ENCODE results near the gene SKAP2.
A peak's percentile ranks its signal among the peaks of the same experiment; 100 is the strongest.

The SKAP2 gene

DNA sequence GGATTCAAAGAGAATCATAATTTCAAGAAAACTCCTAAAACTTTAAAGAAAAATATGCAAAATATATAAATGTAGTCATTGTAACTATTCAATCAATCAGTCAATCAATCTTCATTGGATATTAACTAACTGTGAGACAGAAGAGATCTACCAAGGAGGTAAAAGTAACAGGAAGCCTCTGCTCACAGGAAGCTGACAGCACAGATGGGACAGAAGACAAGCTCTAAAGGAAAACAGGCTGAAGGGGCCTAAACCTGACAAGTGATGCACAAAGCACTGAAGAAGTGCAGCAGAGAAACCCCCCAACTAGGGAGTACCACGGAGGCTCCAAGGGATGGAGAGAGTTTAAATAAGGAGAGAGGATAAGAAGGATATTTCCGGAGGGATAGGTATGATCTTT lies 173.0 kb downstream of the SKAP2 start:
- no peak for DNase-seq

GRCh38 chr7:26690135-26690805 lies 174.1 kb downstream of the SKAP2 start:
- DNase-seq, result no peak

DNA sequence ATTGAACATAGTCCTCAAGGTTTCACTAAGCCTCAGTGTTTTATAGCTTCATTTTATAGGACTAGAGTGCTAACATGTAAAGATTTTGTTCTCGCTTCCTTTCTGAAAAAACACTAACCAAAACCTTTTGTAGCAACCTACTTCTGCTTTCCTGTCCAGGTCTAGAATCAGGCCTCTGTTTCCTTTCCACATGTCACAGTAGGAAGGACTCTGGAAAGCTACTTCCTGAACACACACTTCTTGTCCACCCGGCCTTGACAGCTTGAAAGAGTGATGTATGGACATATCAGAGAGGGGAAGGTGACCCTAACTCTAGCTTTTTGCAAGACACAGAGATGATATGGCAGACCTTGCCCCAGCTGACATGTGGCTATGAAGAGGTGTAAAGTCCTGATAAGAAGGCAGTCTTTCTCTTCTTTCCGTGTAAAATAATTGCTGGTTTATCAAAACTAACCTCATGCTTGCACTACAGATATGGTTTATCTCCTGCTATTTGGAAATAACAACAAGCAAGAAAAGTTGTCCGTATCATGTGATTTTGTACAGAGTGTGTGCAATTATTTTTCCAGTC lies 175.4 kb downstream of the SKAP2 start:
- peak; percentile 49 for DNase-seq

- no peak for DNase-seq
Observed at GRCh38 chr7:26688388-26688787, 176.0 kb downstream of the SKAP2 start.

GRCh38 chr7:26687032-26687431 lies 177.4 kb downstream of the SKAP2 start:
- DNase-seq, result no peak

GRCh38 chr7:26686448-26686981 lies 177.9 kb downstream of the SKAP2 start:
- DNase-seq, result peak; percentile 36

DNA sequence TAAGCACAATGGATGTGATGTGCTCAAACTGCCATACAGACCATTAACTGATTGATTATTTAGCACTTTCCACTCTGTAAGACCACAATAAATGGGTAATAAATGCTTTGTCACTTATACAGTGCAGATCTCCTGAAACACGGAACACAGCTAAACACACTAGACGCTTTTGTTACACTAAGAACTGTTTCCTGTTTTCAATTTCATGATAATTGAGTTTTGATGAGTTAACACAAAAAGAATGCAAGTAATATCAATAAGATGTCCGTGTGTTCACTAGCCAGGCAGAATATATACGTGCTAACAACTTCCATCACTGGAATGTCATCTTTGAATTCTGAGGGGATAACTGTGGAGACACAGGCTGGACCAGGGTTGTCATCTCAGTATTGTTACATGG lies 178.8 kb downstream of the SKAP2 start:
- no peak for DNase-seq

DNA sequence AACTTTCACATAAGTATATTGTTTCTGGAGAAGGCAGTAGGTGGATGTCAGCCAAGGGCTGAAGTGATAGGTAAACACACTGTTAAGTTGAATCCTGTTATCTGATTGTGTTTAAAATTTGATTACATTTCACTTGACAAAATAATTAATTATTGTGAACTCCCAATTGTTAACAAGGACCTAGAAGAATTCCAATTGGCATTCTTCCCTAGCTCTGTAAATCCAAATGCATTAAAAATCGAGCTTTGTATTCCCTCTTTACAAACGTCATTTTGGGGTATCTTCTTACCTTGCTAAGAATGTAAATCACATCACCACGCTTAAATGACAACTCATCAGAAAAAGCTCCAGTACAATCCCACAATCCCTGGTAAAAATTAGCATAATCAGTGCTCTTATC lies 179.9 kb downstream of the SKAP2 start:
- DNase-seq, result no peak

DNA sequence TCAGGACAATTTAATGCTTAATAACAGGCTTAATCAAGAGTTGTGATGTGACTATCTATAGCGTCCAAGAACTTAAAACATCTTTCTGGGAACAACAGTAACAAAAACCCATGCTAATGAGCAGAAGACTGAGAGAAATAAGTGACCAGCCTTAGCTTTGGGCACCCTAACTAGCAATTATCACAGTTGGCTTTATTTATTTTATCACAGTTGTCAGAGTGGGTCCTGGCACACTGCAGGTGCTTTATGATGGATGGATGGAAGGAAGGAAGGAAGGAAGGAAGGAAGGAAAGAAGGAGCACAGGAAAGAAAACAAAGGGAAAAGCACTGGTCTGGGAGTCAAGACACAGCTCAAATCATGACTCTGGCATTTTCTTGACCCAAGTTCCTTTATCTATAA lies 181.1 kb downstream of the SKAP2 start:
- no peak for DNase-seq

DNA sequence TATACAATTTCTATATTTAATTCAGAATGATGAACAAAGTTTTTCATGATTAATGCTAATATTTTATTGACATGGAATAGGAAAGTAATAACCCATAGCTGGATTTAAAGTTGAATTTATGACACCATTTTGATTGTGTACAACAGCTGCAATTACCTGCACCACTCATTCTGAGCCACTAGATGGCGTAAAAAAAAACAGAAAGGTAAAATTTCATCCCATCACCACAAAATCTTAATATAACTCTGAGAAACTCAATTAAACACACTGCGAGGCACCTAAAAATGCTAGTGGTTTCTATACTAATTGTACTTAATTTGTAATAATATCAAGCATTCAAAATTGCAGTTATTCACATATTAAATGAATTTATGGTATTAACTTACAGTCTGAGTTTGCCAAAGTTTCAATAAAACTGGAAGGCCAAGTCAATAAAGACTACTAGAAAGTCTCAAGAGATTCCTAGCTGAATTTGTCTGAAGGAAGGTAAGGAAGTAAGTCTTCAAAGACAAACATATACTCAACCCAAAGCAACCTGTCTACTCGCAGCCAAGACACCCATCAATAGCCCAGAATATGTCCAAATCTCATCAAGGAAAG lies 182.5 kb downstream of the SKAP2 start:
- peak; percentile 17 for DNase-seq

- DNase-seq, result no peak
Observed at GRCh38 chr7:26680587-26680986, 183.8 kb downstream of the SKAP2 start.

DNA sequence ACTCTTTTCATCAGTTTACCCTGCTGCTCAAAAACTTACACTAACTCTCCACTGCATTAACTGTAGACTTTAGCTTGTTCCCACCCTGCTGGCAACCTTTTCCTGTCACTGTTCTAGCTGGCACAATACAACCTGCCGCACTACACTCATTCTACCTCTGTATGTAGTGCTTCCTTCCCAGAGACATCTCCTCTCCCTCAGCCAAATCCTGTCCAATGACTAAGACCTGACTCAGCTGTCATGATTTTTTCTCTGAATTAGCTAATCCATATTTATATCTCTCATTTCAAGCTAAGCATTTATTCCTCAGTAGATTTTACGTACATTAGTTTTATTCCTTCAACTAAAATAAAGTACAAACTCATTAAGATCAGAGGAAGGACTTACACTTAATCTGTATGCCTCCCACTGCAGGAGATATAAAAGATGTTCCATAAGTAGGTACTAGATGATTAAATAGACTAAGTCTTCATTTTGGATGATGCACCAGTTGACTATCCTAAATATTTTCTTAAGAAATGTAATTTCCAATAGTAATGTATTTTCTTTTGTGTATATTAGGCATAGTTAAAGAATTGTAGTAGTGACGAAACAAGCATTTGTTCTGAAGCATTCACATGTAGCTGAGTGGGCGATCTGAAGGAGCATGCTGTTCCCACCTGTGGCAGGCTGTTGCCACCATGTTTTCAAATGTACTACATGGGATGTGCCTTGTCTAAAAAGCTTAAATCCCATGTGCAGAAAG lies 189.1 kb downstream of the SKAP2 start:
- DNase-seq, result no peak

GRCh38 chr7:26673858-26674257 lies 190.5 kb downstream of the SKAP2 start:
- DNase-seq, result no peak

DNA sequence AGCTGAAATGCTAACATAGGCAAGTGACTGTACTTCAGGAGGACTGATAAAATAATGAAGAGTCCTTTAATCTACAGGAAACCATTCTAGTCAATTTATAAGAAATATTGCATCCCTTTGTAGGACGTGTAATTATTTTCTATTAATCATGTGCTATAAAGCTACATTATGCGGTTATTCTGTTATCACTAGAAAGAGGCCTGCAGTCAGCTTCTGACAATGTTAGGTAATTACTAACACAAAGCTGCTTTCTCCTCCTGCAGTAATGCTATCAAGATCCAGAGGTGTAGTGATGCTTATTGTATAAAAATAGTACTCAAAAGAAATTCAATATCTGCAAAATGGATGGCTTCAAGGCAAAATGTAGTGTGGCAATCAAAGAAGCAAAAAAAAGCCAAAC lies 191.1 kb downstream of the SKAP2 start:
- no peak for DNase-seq

DNA sequence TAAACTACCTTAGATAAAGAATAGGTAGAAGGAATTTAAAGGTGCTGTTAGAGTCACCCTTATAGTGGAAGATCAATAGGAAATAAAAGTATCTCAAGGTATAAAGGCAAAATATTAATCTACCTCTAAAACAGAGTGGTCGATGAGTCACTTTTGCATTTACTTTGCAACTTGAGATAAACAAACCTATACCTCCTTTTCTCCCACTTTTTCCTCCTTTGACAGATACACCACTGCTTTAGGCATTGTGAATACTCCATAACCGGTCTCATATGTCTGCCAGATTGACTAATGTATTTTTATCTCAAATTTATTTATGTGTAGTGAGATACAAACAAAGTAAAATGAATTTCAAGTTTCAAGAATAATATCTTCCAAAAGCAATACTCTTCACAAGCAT lies 193.5 kb downstream of the SKAP2 start:
- no peak for DNase-seq

DNA sequence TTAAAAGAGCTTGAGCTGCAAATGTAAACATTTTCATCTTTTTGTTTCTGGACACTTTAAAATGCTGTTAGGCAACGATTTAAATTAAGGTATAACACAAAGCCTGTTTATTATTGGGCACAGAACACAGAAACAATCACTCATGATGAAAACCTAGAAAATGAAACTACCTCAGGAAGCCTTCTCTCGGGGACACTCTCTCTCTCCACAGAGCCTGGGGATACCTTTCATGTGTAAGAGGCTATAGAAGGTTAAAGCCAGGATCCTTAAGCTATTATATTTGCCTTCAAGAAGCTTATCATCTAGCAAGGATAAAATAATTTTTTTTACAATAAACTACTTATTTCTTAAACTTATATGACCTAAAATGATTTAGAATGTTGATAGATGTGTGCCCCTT lies 194.1 kb downstream of the SKAP2 start:
- no peak for DNase-seq

DNA sequence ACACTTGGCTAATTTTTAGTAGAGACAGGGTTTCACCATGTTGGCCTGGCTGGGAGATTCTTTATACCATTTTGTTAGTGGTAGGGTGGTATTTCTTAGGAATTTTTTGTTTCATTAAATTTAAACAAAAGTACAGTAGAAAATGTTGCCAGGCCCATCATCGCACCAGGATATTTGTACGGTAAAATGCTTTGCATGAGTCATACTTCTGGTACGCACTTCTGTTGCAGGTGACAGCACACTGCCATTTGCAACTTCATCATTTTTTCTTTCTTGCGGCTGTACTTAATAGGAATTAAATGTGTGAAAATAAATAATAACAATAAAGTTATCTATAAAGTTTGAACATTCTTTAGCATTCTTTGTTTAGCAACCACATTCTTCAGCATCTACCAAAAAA lies 195.6 kb downstream of the SKAP2 start:
- DNase-seq, result no peak

- DNase-seq, result peak; percentile 90
Observed at GRCh38 chr7:26667514-26668133, 196.8 kb downstream of the SKAP2 start.

DNA sequence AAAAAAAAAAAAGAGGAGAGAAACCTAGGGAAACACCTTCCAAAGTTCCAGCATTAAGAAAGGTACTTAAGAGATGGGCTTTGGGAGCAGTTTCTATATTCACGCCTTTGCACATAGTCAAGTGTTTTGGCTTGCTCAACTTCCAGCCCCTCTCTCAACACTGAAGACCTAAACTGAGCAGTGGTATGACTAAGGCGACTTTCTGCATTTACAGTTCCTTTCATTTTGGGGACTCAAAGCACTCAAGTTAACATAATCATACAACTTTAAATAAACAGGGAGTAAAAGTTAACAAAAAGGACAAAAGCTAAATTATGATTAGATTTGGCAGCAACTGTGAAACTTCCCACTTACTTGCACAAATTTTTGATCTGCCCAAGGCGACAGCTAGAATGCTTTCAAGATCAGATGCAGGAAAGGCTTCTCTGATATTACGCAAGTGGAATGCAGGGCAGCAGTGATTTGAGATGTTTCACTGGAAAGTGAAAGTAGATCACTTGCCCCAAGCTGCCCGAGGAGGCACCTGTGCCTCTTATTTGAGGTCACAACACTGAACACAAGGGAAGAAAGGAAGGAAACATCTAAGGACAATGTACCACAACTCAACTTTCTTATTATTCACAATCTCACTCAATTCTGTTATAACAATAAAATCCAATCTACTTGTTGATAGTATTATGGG lies 199.5 kb downstream of the SKAP2 start:
- peak; percentile 16 for DNase-seq

- no peak for DNase-seq
Observed at GRCh38 chr7:26664274-26664673, 200.1 kb downstream of the SKAP2 start.

- no peak for DNase-seq
Observed at GRCh38 chr7:26663874-26664273, 200.5 kb downstream of the SKAP2 start.

GRCh38 chr7:26662646-26663045 lies 201.7 kb downstream of the SKAP2 start:
- DNase-seq, result no peak

DNA sequence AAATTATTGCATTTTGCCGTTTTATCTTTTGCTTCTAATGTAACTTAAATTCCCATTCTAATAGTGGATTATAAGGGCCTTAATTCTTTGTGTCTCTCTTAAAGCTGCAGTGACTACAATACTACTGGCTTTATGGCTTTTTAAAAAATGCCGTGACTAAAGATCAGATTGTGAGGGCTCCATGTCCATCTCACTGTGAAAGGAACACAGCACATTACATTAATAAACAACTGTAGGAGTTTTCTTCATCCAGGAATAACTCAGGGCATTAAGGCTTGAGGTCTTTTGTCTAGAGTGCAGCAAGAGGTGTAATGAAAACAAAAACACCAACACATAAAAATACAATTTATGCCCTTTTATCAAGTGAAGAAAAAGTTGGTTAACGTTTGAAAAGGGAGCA lies 205.3 kb downstream of the SKAP2 start:
- no peak for DNase-seq
